Vagina (tissue), 2 donors: Measurements from ENCODE around the gene FBXL7. TPM values are rescaled to one million over a fixed set of nuclear protein-coding genes. Genes with fewer than 3 reads are reported as not detected.

Source experiments
- DNase-seq, 2 donors: peaks; one replicate each; pipeline ENCODE4 v3.0.0-alpha.2; 2017; ENCODE audit errors: extremely low spot score in 2 of 2
- H3K27ac ChIP-seq: fragments of 200-600 bp; sonication (generic); one replicate; pipeline ENCODE4 v1.5.1; 2019
- H3K27me3 ChIP-seq: fragments of 200-600 bp; sonication (generic); one replicate; pipeline ENCODE4 v1.5.1; 2019
- H3K36me3 ChIP-seq, 2 donors: fragments of 200-600 bp; sonication (generic); one replicate each; pipeline ENCODE4 v1.5.1; 2017 to 2019
- H3K4me1 ChIP-seq: fragments of 200-600 bp; sonication (generic); one replicate; pipeline ENCODE4 v1.5.1; 2019
- H3K4me3 ChIP-seq, 2 donors: fragments of 200-600 bp; sonication (generic); 1 replicate in 1 of 2; 2 replicates in 1 of 2; pipeline ENCODE4 v1.5.1; 2016 to 2019
- H3K9me3 ChIP-seq: fragments of 200-600 bp; sonication (generic); one replicate; pipeline ENCODE4 v1.5.1; 2019
- CTCF ChIP-seq, 3 experiments: fragments of 450-650 bp in 2 of 3; fragments of 200-600 bp in 1 of 3; sonication (generic) in 1 of 3; IDR thresholded peaks; one replicate each; pipeline ENCODE4 v1.5.1; 2017 to 2019; ENCODE audit warnings: antibody characterized with exemption in 3 of 3, mild to moderate bottlenecking in 2 of 3, moderate library complexity in 2 of 3
- POLR2A ChIP-seq, 2 donors: fragments of 450-650 bp; IDR thresholded peaks; one replicate each; pipeline ENCODE4 v1.6.1; 2017; ENCODE audit warnings: antibody characterized with exemption in 2 of 2, mild to moderate bottlenecking in 2 of 2, moderate library complexity in 2 of 2
- POLR2AphosphoS5 ChIP-seq, 2 donors: sonication (generic); formaldehyde crosslinking; IDR thresholded peaks; one replicate each; pipeline ENCODE4 v1.9.0; 2017; ENCODE audit warnings: antibody characterized with exemption in 2 of 2, mild to moderate bottlenecking in 2 of 2, low read depth in 1 of 2; ENCODE audit not compliant: insufficient read depth in 1 of 2
- intact Hi-C: fragments of 100-400 bp; cut with DNase I; formaldehyde crosslinking; loops from one replicate; pipeline ENCODE4 v1.15.1; 2023
- total RNA-seq: library from RNA; depleted of rRNA; stranded (reverse); fragments of >200 nt; gene quantifications from one replicate; pipeline ENCODE4 v1.2.3, GENCODE V29; 2016

The FBXL7 gene
- total RNA-seq, 1 donor from 2014 or later, result 21.1 TPM

- H3K27ac ChIP-seq, result no peak overlapping the region
- no peak overlapping the region for H3K4me3 ChIP-seq
- H3K36me3 ChIP-seq, result no peaks in the 10 kb centered on the region
- H3K27me3 ChIP-seq, result no peaks in the 10 kb centered on the region
- no peaks in the 10 kb centered on the region for H3K9me3 ChIP-seq
- TF ChIP-seq CTCF (IDR thresholded peaks at IDR 0.05) (no peak), POLR2A (IDR thresholded peaks at IDR 0.05) (no peak), POLR2AphosphoS5 (IDR thresholded peaks at IDR 0.05; ENCODE audit: insufficient read depth in 1 of 2, low read depth in 1 of 2) (no peak)
- intact Hi-C loops, result no loop called here
- peaks cover 10% of the 10 kb centered on the region for H3K4me1 ChIP-seq
- no peak for DNase-seq
These were observed 393.9 kb downstream of the FBXL7 start for GRCh38 chr5:15893866-15894265.

DNA sequence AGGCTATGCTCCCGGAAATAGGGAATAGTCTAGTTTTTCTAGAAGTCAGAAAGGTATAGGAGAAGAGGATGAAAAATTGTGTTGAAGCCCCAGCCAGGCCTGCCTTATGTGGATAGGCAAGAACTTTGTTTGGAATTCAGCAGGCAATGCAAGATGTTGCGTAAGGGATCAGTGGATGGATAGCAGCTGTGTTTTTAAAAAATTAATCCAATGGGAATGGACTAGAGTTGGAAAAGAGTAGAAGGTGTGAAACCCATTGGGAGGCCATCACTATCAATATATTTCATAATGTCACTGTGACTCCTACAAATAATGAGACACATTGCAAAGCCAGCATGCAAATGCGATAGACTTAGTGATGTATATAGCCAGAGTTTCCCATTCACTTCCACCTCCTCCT, 397.7 kb downstream of the FBXL7 start:
- no peak for TF ChIP-seq POLR2AphosphoS5 (IDR thresholded peaks at IDR 0.05; ENCODE audit: insufficient read depth in 1 of 2, low read depth in 1 of 2)
- no peak for TF ChIP-seq CTCF (IDR thresholded peaks at IDR 0.05)
- no peak for TF ChIP-seq POLR2A (IDR thresholded peaks at IDR 0.05)
- no peak overlapping the region for H3K4me3 ChIP-seq
- no peaks in the 10 kb centered on the region for H3K36me3 ChIP-seq
- intact Hi-C loops, result no loop called here
- H3K4me1 ChIP-seq, result peaks cover 27% of the 10 kb centered on the region
- no peaks in the 10 kb centered on the region for H3K9me3 ChIP-seq
- DNase-seq, result no peak
- H3K27me3 ChIP-seq, result no peaks in the 10 kb centered on the region
- H3K27ac ChIP-seq, result no peak overlapping the region

DNA sequence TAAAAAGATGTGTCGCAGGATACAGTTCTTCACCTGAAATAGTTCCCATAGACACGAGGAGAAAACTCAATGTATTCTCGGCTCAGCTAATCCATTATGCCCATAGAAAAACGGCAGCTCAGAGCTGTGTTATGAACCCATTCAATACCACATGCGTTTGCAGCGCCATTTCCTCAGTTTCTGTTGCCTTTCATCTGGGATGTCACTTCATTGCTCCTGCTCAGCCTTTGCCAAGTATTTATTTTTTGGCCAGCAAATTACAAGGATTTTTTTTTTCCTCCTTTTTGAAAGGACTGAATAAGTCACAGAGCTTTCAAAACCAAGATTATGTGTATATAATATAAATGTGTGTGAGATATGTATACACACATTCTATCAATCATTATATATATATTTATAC, 398.7 kb downstream of the FBXL7 start:
- no peak for TF ChIP-seq CTCF (IDR thresholded peaks at IDR 0.05)
- TF ChIP-seq POLR2A (IDR thresholded peaks at IDR 0.05), result no peak
- no peak for TF ChIP-seq POLR2AphosphoS5 (IDR thresholded peaks at IDR 0.05; ENCODE audit: insufficient read depth in 1 of 2, low read depth in 1 of 2)
- Histone ChIP-seq H3K27me3 (no peaks in the 10 kb centered on the region), H3K4me3 (no peak overlapping the region), H3K4me1 (peaks cover 33% of the 10 kb centered on the region), H3K9me3 (no peaks in the 10 kb centered on the region), H3K36me3 (no peaks in the 10 kb centered on the region), H3K27ac (no peak overlapping the region)
- intact Hi-C loops, result no loop called here
- DNase-seq, result no peak

DNA sequence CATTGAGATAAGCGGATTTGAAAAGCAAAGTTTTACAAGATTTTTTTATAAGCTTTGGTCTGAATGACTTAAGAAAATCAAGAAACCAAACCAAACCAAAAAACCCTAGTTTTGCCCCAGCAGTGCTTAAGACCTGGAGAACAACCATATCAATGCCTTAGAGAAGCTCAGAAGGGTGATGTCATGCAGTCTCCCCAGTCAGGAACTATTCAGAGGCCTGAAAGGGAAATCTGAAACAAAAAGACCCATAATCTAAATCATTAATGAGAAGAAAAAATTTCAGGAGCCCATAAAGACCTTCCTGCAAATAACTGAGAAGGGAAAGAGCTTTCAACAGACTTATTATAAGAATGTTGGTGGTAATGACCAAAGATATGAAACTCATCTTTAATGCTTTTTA, 399.5 kb downstream of the FBXL7 start:
- no peak overlapping the region for H3K27ac ChIP-seq
- intact Hi-C loops, result no loop called here

GRCh38 chr5:15901151-15901550, 401.2 kb downstream of the FBXL7 start:
- peaks cover 38% of the 10 kb centered on the region for H3K4me1 ChIP-seq
- no peaks in the 10 kb centered on the region for H3K9me3 ChIP-seq
- DNase-seq, result no peak
- TF ChIP-seq CTCF (IDR thresholded peaks at IDR 0.05), result no peak
- no peak for TF ChIP-seq POLR2AphosphoS5 (IDR thresholded peaks at IDR 0.05; ENCODE audit: insufficient read depth in 1 of 2, low read depth in 1 of 2)
- TF ChIP-seq POLR2A (IDR thresholded peaks at IDR 0.05), result no peak
- H3K4me3 ChIP-seq, result no peak overlapping the region
- no peaks in the 10 kb centered on the region for H3K36me3 ChIP-seq
- H3K27me3 ChIP-seq, result no peaks in the 10 kb centered on the region
- intact Hi-C loops, result no loop called here
- H3K27ac ChIP-seq, result no peak overlapping the region

More for the DNA sequence above, 399.5 kb downstream of the FBXL7 start:
- Histone ChIP-seq H3K36me3 (no peaks in the 10 kb centered on the region), H3K4me3 (no peak overlapping the region), H3K9me3 (no peaks in the 10 kb centered on the region), H3K27me3 (no peaks in the 10 kb centered on the region), H3K4me1 (peaks cover 34% of the 10 kb centered on the region)
- TF ChIP-seq CTCF (IDR thresholded peaks at IDR 0.05) (no peak), POLR2A (IDR thresholded peaks at IDR 0.05) (no peak), POLR2AphosphoS5 (IDR thresholded peaks at IDR 0.05; ENCODE audit: insufficient read depth in 1 of 2, low read depth in 1 of 2) (no peak)
- DNase-seq, result no peak
